ENCODE data around the gene RNU1-1.
"Not testable (repeated sequence)": the region's sequence is repeated elsewhere in the genome, so short reads cannot be mapped to it uniquely, and the experiment has no call there.

The RNU1-1 gene

DNA sequence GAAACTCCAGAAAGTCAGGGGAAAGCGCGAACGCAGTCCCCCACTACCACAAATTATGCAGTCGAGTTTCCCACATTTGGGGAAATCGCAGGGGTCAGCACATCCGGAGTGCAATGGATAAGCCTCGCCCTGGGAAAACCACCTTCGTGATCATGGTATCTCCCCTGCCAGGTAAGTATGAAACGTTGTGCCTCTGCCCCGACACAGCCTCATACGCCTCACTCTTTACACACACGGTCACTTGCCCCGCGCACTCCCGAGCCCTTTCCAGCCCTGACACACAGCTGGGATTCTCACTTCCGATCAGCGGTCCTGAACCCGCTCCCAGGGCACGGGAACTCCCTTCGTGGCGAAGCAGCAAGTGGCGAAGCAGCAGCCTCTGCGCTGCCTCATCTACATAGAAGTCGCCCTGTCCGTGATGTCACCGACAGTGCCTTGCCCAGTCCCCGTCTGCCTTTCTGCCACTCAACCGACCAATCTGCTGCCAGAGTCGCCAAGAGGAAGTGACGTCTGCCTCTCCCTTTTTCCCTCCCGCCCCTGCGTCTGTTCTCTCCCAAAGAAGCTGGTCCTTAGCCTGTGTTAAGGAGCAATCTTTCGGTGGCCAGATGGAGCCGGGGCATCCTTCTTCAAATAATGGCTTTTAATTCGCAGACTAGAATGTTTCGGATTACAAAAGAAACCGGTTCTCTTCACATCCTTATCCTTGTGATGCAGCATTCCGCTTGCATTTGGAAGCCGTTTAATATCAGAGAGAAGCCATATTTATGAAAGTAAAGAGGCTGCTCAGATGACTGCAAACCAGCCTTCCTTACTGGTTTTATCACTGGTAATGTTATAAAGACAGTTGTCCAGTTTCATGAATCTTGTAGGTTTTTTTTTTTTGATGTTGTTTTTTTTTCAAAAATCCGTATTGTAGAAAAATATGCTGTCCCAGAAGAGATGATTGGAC is at the start of gene RNU1-1:
TSS of gene RNU1-1 (minus strand) at position 179 of the 949 bp plus-strand sequence.
- not testable (repeated sequence) for DNase-seq (ENCODE audit: low read depth, low spot score)

DNA sequence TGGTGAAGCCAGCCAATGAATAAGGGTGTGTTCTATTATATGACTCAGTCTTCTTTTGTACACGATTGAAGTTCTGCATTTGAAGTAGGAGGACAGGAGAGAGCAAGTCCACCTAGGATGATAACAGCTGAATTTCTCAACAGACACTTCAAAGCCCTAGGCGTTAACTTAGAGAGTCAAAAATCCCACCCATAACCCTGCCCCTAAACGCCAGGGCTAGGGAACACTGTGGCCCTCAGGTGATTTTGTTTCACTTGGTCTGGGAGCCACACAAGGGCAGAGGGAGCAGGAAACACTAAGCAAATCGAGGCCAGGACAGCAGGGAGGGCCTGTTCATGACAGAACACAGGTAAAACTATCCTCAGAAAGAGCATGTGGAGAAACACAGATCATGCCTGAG is 47.0 kb upstream of the RNU1-1 start:
- not testable (repeated sequence) for DNase-seq (ENCODE audit: low read depth, low spot score)

DNA sequence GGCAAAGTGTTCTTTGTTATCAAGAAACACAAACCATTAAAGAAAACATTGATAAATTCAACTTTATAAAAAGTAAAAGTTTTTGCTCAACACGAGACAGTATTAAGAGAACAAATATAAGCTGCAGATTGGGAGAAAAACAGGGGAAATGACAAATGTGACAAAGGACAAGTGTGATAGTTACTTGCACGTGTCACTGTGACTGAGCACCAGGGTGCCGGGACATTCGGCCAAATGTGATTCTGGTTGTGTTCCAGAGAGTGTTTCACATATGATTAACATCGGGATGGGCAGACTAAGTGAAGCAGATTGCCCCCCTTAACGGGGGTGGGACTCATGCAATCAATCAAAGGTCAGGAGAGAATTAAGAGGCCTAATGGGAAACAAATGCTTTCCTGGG is 46.4 kb upstream of the RNU1-1 start:
- DNase-seq (ENCODE audit: low read depth, low spot score) = not testable (repeated sequence)

DNA sequence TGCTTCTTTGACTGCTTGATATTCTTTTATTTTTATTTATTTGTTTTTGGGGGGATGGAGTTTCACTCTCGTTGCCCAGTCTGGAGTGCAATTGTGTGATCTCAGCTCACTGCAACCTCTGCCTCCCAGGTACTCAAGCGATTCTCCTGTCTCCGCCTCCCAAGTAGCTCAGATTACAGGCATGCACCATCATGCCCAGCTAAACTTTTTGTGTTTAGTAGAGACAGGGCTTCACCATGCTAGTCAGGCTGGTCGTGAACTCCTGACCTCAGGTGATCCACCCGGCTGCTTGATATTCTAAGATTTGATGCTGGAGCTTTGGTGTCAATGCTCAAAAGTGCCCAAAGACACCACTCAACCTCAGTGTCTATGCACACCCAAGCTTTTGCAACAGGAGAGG is 45.6 kb upstream of the RNU1-1 start:
- DNase-seq (ENCODE audit: low read depth, low spot score) = not testable (repeated sequence)

DNA sequence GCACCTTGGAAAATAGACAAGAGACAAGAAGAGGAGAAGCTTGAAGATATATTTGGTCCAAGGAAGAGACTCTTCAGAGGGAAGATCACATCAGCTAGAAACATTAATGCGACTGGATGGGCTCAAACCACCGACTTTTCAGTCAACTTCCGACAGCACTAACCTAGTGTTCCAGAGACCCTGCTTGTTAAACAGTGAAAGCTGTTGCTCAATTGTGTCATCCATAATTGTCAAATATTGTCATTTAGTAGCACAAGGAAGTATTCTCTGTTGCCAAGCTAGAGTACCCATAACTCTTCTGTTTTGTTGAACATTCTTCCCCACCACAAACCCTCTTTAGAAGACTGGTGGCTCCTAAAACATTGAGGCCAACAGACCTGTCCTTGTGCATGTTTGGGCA is 42.9 kb upstream of the RNU1-1 start:
- DNase-seq (ENCODE audit: low read depth, low spot score) = not testable (repeated sequence)

DNA sequence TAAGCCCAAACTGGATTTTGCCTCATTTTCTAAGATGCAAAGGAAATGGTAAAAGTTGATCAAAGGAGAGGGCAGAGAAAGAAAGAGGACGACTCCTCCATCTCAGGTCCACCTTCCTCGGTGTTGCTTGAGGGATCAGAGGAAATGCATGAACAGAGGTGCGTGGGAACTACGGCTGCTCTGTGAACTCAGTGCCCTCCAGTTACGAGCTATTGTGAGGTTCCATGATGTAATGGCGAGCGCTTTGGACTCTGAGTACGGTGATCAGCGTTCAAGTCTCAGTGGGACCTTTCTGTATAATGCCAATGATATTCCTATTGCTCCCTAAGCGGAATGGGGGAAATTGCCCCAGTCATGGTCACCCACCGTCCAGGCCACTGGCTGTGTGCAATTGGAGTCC is 39.2 kb upstream of the RNU1-1 start:
- DNase-seq (ENCODE audit: low read depth, low spot score) = not testable (repeated sequence)

DNA sequence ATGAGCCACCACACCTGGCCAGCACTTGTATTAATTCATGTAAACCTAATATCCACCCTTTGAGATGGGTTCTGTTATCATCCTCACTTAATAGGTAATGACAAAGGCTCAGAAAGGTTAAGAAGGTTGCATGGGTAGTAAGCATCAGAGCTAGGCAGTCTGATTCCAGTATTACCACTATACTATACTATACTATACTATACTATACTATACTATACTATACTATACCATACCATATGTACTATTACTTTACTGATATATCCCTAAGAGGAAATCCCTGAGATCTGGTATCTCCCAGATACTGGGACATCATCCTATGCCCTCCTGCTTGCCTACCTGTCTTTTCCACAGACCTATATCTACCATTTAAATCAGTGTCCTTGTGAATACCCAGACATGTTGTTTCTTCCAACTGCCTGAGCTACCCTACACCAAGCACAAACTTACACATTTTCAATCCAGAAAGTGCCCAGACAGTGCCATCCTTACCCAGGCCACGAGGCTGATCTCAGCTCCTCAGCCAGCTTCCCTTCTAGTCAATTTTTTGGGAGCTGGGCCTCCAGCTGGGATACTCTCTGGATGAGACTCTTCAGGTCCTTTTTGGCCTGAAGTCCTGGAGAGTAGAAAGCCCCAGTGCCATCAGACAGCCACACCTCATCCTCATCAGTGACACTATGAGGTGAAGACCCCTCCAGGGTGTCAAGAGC is 36.3 kb upstream of the RNU1-1 start:
- not testable (repeated sequence) for DNase-seq (ENCODE audit: low read depth, low spot score)

DNA sequence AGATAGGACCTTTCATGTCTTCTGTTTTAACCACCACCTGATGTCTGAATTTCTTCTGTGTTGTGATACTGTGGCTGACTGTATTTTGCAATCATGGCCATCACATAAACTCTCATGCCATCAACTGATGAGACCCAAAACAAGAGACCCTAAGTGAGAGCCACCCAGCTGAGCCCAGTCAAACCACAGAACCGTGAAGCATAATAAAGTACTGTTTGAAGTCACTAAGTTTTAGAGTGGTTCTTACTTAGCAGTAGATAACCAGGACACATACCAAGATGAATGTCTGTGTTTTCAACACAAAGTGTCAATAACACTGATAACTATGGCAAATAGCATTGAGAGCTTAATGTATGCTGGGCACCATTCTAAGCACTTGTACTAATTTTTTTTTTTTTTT is 35.5 kb upstream of the RNU1-1 start:
- DNase-seq (ENCODE audit: low read depth, low spot score) = not testable (repeated sequence)

DNA sequence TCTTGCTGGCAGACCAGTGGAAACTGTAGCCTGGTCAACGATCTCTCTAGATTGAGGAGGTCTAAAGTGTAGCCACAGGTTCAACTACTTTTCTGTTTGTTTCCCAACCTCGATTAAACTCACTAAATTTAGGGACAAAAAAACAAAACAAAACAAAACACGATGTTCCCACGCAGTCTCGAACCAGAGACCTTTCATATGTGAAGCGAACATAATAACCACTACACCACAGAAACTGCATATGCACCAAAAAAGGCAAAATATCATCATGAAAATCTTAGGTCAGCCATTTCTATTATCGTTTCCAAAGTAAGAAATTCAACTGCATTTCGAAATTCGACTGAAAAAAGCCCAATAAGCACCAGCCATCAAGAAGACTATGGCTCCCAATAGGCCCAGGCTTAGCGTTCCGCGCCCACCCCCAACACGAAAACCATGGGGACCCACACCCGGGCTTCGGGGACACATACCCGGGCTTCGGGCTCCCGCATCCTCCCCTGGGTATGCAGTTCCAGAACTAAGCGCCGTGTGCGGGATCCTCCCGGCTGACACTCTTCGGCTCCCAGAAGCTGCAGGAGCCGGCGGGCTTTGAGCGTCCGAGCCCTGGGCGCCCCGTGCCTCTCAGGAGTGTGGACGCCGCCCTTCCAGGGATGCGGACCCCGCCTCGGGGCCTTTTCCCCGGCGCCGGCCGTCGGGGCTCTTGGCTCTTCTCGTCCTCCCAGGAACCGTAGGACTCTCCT is 33.6 kb upstream of the RNU1-1 start:
- DNase-seq (ENCODE audit: low read depth, low spot score) = not testable (repeated sequence)

DNA sequence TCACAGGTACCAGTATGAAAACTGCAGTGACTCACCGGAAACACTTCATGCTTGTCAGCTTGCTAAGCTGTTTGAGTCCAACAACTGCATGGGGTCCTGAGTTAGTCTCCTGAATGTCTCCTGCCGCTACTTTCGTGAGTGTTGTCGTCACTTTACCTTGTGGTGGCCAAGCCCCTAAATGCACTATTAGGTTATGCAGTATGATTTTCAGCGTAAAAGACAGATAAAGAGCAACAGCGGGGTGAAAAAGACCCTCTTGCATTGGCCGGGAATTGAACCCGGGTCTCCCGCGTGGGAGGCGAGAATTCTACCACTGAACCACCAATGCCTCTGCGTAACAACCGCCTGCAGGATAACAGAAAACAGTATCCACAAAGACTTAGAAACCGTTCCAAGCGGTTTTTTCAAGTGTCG is 31.6 kb upstream of the RNU1-1 start:
- DNase-seq (ENCODE audit: low read depth, low spot score) = not testable (repeated sequence)

DNA sequence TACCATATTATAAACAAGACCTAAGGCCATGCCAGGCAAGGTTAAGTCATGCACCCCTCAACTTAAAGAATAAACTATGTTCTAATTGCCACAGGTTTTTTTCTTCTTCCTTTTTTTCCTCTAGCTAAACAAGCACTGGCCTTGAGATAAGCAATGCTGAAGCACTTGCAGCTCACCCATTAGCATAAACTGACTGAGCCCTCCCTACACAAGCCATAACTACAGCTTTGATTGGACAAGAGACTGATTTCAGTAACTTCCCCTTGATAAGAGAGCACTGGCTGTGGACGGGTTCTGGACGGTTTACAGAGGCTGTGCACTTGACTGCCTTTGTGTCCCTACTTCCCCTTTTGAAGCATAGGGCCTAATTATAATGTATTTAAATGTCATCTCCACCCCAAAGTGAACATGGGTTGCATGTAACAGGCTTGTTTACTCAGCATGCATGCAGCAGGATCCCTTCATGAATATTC is 26.4 kb upstream of the RNU1-1 start:
- not testable (repeated sequence) for DNase-seq (ENCODE audit: low read depth, low spot score)

DNA sequence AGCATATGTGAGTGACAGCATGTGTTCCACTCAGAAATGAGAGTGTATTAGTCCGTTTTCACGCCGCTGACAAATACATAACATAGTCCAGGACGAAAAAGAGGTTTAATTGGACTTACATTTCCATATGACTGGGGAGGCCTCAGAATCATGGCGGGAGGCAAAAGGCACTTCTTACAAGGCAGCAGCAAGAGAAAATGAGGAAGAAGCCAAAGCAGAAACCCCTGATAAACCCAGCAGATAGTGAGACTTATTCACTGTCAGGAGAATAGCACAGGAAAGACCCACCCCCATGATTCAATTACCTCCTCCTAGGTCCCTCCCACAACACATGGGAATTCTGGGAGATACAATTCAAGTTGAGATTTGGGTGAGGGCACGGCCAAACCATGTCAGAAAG is 23.4 kb upstream of the RNU1-1 start:
- not testable (repeated sequence) for DNase-seq (ENCODE audit: low read depth, low spot score)

DNA sequence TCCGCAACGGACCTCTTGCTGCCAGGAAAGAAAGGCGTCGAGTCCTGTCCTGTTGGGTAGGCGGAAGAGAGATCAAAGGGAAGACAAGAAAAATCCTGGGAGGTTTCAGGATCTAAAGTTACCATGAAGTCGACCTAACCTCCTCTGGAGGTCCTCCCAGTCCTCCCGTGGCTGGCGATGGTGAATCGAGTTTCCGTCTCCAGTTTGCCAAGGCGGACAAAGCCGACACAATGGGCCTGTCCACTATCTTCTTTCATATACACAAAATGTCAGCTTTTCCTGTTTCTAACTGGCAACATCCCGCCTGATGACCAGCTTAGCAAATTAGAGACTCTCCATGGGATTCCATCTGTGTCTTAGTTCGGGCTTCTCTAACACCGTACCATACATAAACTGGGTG is 22.7 kb upstream of the RNU1-1 start:
- not testable (repeated sequence) for DNase-seq (ENCODE audit: low read depth, low spot score)

DNA sequence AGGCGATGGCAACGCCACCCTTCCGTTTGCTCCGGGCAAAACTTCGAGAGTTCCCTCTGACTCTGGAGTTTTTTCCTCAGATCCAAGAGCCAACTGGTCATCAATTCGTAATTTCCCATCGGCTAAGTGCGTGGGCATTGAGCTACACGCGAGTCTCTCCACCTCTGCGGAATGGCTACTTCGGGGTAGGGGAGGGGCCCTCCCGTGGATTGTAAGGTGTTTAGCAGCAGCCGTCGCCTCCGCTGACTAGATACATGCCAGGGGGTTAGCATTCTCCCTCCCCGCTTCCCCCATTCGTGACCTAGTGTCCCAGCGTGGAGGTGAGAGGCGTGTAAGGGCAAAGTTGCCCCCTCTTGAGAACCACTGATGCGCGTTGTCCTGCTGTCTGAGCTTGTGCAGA is 21.8 kb upstream of the RNU1-1 start:
- DNase-seq (ENCODE audit: low read depth, low spot score) = not testable (repeated sequence)

DNA sequence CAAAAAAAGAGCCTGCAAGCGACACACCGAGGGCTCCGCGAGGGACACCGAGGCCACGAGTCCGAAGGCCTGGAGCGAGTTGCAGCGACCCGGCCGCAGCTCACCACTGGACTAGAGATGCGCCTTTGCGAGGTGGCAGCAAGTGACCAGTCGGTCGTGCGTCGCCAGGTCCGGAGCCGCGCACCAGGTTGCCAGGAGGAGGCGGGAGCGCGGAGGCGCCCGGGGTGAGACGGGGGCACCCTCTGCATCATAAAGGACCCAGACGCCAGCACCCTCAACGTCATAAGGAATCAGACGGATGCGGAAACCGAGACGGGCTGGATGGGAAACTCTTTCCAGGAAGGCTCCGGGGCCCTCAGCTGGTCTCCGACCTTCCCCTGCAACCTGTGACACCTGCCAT is 21.4 kb upstream of the RNU1-1 start:
- not testable (repeated sequence) for DNase-seq (ENCODE audit: low read depth, low spot score)

DNA sequence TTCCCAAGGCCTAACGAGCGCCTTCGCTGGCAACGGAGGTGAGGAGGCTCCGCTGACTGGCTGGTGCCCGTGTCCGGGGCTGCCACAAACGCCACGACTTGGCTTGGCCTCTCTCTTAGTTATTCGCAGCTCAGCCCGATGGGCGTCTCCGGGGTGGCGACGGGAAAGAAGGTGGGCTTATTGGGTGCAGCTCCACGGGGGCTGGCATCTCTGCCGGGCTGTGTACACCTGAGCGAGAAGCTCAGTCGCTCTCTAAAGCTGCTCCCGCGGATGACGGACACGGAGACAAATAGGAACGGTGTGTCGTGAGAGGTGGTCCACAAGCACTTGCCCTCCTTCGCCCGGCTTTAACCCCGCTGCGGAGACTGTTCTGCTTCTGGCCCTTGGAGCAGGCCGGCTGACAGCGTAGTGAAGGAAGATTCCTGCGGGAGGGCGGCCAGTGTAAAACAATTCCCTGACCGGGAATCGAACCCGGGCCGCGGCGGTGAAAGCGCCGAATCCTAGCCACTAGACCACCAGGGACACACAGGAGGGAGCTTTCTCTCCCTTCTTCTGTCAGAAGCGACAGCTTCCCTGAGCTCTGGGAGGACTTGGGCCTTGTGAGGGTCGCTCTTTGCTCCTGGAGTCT is 20.9 kb upstream of the RNU1-1 start:
- not testable (repeated sequence) for DNase-seq (ENCODE audit: low read depth, low spot score)

DNA sequence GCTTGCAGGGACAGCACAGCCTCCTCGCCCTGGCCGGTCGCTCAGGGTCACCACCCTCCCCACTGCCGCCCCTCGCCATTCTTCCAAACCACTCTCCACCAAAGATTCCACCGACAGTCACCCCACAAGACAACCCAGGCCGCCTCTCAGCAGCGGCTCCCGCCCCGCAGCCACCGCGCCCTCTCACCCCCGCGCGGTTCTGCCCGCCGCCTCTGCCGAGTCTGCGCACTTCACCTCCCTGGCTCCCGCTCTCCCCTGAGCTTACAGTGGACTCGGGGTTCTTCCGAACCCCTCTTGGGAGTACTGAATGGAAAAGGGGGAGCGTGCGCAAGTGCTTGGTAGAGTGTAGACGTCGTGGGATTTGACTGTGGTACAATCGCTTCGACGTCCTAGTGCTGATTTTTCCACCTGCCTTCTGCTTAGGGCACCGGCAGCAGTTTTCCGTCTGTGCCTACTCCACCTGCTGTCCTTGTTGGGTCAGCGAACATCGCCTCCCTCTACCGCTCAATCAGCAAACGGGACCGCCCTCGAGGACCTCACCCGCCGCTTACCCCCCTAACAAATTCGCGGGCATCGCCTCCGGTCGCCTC is 20.2 kb upstream of the RNU1-1 start:
- DNase-seq (ENCODE audit: low read depth, low spot score) = not testable (repeated sequence)

DNA sequence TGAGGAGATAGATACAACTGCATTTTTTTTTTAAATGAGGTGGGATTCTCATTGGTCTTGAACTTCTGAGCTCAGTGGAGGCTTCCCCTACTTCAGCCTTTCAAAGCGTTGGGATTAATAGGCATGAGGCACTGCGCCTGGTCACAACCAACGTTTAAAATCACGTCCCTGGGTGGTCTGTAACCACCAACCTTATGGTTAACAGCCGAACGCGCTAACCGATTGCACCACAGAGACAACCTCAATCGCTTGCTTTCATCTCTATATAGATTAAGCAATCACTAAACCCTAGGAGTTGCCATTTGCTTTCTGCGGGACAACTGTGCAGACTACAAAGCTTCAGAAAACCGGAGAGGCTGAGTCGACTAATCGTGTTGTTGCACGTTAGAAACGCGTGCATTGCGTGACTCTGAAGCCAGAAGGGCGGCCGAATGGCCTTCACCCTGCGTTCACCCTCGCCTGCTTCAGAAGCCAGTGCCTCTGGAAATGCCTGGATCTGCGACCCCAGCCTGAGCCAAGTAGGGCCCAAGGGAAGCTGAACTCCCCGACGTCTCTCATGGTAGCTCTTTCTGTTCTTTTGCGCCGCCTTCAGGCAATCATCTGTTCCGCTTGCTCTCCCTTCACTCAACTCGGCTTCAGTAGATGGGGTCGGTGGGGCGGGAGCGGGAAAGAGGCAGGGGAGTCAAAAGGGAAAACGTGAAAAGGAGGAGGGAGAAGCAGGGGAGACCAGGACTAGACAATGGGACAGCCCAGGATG is 18.3 kb upstream of the RNU1-1 start:
- DNase-seq (ENCODE audit: low read depth, low spot score) = not testable (repeated sequence)

DNA sequence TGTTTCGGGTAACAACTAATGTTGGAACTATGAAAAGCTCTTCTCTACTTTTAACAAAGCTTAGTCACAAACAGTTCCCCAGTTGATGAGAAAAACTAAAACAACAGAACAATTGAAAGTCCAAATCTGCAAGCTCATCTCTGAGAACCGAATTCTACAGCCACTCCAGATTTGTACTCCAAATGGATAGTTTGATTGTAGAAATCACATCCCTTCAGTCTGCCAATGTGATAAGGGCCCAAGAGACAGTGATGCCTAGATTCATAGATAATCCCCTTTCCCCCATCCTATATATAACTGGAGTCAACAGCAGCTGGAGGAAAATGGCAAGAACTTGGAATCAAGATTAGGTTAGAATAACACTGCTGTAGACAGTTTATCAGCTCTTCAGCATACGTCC is 14.3 kb upstream of the RNU1-1 start:
- DNase-seq (ENCODE audit: low read depth, low spot score) = not testable (repeated sequence)

DNA sequence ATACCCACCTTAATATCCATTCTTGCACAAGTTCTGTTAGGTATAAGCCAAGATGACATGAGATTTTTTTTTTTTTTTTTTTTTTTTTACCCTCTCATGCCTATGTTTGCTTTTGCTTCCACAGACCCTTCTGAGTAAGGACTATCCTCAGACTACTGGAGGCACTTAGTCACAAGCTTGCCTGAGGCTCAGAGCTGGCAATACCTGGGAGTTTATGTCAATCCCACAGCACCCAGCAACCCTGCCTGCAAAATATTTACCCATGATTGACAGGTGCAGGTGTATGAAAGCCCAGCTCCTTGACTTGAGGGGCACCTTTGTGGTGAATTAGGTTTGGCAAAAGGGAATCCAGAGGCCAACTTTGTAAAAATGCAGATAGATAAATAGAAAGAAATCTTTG is 11.7 kb upstream of the RNU1-1 start:
- DNase-seq (ENCODE audit: low read depth, low spot score) = not testable (repeated sequence)
